CD4-positive, alpha-beta T cell treated with Interleukin-6 for 4 hours (primary cell): ENCODE measurements around the gene MEMO1.
"Not testable (repeated sequence)": the region's sequence is repeated elsewhere in the genome, so short reads cannot be mapped to it uniquely, and the experiment has no call there.

ENCODE experiments used
- DNase-seq: peaks from one replicate; pipeline ENCODE4 v3.0.0-alpha.2; 2020; ENCODE audit warnings: mixed read lengths

MEMO1 gene

DNA sequence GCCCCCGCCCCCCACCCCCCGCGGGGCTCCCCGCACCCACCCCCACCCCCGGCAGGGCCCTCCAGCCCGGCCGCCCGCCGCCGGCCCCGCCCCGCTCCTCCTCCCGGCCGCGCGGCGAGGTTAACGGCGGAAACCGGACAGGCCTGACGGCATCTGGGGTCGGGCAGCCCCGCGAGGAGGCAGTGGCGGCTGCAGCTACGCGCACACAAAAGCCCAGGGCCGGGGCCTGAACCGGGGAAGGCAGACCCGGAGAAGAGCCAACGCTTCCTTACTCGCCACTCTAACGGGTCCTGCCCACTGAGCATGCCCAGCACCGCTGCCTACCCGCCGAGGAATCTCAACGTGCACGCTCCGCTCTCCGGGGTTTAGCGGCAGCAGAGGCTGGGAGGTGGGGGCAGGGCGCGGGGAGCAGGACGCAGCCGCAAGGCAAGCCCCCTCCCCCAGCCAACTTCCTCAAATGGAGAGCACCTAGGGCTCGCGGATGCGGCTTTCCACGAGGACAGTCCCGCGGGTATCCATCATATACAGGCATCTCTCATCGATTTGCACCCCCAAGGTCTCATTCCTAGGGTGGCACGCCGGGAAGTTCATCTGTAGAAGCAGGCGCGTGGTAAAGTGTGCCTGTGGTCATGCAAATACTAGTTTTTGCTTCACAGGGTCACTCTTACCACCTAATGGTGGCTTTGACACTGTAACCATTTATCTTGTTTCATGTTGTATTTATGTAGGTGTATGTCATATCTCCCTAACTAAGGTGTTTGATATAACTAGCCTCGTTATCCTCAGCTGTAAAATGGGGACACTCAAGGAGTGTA, at the start of gene MEMO1:
TSS of gene MEMO1 (minus strand) at position 339 of the 815 bp plus-strand sequence. CDS start 761 bp downstream, outside the sequence.
- peak; percentile 95 for DNase-seq

DNA sequence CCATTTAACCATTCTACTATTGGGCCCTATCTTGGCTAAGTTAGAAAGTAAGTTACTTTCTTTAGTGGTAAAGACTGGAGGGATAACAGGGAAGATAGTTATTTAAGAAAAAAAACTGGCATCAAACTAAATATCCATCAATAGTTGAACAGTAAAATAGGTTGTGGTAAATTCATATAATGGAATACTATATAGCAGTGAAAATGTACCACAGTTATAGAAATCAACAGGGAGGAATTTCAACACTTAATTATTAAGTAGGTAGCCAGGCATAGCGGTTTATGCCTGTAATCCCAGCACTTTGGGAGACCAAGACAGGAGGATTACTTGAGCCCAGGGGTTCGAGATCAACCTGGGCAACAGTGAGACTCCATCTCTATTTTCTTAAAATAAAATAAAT, 49.5 kb upstream of the MEMO1 start:
- DNase-seq = no peak

DNA sequence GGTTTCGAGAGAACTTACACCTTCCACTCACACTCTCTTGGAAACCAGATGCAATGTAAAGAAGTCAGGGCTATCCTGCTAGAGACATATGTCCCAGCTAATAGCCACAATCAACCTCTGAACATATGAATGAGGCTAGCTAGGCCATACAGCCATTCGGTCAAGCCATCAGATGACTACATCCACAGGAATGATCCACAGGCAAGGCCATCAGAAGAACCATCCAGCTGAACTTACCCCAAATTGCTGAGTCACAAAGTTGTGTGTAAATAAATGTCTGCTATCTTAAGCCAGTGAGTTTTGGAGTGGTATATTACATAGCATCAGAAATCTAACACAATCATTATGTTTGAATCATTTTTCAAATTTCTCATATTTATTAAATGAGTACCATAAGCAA, 47.3 kb upstream of the MEMO1 start:
- no peak for DNase-seq

DNA sequence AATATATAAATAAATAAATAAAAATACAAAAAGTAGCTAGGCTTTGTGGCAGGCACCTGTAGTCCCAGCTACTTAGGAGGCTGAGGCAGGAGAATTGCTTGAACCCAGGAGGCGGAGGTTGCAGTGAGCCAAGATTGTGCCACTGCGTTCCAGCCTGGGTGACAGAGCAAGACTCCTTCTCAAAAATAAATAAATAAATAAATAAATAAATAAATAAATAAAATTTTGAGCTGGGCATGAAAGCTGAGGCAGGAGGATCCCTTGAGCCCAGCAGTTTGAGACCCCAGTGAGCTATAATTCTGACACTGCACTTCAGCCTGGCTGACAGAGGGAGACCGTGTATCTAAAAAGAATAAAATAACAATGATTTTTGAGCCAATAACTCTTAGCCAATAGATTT, 43.8 kb upstream of the MEMO1 start:
- not testable (repeated sequence) for DNase-seq

DNA sequence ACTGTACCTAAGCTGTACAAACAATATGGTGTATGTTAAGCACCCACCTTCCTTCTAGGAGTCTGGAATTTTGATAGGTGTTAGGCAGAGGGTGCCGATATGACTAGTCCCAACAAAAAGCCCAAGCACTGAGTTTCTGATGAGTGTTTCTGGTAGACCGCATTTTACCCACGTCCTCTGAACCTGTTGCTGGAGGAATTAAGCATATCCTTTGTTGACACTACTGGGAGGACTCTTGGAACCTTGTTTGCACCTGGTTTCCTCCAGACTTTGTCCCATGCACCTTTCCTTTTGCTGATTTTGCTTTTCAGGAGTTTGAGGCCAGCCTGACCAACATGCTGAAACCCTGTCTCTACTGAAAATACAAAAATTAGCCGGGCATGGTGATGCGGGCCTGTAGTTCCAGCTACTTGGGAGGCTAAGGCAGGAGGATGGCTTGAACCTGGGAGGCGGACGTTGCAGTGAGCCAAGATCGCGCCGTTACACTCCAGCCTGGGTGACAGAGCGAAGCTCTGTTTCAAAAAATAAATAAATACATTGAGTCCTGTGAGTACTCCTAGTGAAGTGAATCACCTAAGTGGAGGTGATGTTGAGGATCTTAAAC, 41.1 kb upstream of the MEMO1 start:
- DNase-seq = no peak

DNA sequence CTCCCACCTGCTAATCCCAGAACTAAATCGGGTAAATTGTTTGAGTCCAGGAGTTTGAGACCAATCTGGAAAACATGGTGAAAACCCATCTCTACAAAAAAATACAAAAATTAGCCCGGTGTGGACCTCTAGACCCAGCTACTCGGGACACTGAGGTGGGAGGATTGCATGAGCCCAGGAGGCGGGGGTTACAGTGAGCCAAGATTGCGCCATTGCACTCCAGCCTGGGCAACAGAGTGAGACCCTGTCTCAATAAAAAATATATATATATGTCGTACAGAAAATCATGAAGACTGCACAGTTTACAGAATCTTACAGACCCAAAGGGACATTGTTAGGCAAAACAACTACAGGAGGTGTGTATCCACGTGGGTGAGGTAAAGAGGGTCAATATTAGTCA, 32.8 kb upstream of the MEMO1 start:
- no peak for DNase-seq

DNA sequence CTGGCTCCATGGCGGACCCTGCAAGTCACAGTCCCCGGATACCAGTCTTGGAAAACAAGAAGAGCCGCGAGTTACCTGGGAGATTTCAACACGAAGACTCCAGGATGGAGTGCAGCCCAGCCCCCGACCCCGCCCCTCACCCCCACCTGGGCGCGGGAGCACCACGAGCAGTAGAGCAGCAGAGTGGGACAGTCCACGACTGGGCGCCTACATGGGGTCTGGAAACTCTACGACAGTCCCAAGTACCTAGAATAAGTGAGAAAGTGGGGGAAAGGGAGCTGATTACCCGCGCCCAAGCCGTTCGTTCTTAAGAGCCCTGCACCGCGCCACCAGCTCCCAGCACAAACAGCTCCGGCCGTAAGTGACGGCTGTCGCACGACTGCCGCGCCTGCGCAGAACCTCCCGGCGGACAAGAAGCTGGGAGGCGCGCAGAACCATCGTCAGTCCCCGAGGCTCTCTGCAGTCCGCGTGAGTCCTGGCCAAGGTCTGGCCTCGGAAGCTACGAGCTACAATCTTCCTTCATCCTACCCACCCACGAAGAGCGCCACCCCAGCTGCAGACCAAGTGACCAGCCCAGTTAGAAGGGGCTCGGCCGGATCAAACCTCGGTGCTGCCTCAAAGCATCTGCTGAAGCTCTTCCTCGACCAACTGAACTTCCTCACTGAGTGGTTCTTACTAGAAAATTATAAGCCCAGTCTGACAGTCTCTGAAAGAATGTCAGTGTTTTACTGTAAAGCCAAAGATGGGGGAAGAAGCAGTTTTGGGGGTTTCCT, 28.8 kb upstream of the MEMO1 start, which contains the start of gene DPY30:
TSS of gene DPY30 (minus strand) at position 359 of the 773 bp plus-strand sequence. CDS start at position 10, 349 bp downstream.
- DNase-seq = peak; percentile 92

DNA sequence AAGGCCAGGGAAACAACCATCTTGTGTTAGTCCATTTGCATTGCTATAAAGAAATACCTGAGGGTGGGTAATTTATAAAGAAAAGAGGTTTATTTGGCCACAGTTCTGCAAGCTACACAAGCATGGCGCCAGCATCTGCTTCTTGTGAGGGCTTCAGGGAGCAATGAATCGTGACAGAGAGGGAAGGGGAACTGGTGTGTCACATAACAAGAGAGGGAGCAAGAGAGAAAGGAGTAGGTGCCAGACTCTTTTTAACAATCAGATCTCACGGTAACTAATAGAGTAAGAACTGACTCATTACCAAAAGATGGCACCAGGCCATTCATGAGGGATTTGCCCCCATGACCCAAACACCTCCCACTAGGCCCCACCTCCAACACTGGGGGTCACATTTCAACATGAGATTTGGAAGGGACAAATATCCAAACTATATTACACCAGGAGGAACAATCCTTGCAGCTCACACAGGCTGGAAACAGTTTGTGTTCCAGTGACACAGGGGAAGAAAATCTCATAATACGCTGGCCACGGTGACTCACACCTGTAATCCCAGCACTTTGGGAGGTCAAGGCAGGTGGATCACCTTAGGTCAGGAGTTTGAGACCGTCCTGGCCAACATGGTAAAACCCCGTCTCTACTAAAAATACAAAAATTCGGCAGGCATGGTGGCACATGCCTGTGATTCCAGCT, 23.5 kb upstream of the MEMO1 start:
- DNase-seq = not testable (repeated sequence)

DNA sequence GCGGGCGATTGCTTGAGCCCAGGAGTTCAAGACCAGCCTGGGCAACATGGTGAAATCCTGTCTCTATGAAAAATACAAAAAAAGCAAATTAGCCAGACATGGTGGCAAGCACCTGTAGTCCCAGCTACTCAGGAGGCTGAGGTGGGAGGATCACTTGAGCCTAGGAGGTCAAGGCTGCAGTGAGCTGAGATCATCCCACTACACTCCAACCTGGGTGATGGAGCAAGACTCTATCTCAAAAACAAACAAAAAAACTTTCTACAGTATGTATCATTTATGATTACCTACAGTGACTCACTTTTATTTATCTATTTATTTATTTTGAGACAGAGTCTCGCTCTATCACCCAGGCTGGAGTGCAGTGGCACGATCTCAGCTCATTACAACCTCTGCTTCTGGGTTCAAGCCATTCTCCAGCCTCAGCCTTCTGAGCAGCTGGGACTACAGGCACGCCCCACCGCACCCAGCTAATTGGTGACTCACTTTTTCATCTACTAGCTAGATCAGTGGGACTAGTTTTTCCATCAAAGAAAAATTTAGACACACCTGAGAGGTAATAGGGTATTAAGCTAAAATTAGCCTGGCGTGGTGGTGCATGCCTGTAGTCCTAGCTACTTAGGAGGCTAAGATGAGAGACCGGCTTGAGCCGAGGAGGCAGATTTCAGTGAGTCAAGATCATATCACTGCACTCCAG, 8.1 kb upstream of the MEMO1 start:
- DNase-seq = not testable (repeated sequence)

DNA sequence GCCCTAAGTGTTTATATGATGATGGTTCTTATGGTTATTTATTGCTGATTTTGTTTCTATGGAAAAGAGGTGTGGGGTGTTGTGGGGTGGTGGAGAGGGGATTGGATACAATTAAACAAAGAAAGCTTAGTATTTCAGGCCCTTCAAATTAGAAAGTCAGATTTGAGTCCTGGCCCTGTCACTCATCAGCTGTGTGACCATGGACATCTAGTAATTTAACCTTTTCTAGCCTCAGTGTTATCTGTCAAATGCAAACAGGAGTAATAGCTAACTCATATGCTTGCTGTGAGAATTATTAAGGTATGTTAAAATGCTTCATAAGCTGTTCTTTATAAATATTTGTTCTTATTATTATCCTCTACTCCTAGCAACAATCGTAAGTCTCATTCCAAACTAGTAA, 2.1 kb upstream of the MEMO1 start:
- no peak for DNase-seq

DNA sequence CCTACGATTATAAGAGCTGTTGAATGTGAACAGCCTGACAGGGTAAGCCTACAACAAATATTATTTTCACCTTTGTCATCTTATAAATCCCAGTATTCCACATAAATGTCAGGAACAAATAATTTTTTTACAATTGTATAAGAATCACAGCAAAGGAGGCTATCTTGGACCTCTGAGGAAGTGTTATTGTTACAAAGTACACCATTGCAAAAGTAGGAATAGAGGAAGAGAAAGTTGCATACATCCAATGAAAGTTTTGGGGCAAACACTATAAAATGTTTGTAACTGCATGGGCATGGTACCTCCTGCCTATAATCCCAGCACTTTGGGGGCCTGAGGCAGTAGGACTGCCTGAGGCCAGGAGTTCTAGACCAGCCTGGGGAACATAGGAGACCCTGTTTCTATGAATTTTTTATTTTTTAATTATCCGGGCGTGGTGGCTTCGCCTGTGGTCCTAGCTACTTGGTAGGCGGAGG, 715 bp upstream of the MEMO1 start:
- DNase-seq = no peak

DNA sequence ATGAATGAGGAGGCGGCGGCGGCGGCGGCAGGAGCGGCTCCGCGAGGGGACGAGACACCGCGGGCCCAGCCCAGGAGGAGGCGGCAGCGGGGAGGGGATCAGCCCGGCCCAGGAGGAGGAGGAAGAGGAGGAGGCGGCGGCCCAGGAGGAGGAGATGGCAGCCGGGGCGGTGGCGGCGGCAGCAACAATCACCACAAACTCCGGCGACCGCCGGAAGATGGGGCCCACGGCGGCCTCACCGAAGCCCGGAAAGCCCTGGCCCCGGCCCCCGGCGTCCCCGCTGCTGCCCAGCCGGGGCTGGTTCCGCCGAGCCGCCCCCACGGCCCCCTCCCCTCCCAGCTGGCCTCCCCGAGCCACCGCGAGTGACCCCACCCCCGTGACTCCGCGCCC, 533 bp downstream of the MEMO1 start:
- DNase-seq = peak; percentile 74

DNA sequence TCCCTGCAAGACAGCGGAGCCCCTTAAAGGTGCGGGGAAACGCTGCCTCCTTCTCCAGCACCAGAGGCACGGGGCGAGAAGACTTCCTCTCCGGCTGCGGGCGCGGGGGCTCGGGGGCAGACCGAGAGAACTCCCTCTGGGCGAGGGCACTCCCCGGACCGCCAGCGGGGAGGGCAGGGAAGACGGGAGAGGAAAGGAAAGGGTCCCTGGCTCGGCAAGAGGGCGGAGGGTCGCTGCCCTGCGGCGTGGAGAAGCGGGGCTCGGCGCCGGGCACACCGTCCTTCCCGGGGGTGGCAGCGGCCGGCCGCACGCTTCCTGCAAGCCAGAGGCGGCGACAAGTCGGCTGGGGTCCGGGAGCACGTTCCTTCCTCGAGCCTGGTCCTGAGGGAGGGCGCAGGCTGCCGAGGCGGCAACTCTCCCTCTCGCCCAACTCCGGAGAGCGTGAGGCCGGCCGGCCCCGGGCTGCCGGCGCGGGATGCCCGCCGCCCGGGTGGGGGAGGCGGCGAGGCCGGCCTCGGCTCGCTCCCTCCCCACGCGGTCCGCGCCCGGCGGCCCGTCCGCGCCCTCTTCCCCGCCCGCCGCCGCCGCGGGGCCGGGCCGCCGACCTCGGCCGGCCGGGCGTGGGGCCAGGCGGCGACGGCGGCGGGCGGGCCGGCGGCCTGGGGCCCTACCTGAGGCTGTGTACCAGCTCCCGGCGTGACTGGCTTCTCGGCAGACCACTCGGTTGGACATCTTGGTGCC, 1.1 kb downstream of the MEMO1 start:
- peak; percentile 54 for DNase-seq

DNA sequence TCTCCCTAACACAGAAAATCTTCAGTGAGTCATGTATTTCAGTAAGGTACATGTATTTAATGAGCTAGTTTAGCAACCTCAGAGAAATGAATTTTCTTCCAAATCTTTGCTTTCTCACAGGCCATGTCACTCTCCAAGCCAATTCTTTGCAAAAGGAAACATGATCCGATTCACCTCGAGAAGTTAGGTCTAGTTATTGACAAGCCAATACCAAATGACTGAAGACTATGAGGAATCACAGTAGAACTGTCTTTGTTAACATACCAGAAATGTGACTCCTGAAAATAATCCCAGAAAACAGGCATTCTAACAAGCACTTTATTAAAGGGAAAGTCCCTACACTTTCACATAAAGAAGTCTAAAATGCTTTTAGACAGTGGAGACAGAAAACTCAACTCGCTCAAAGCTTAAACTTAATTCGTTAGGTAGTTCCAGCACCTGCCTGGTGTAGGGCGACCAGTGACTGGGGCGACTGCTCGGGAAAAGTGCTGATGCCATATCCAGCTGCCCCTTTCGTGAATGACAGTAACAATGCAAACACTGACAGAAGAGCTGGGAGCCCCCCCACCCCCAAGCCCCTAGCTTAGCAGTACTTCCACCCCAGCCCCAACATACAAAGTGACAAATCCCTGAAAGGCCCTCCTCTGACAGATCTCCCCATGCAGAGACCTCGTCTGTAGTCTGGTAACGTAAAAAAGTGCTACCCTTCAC, 1.8 kb downstream of the MEMO1 start:
- DNase-seq = no peak

DNA sequence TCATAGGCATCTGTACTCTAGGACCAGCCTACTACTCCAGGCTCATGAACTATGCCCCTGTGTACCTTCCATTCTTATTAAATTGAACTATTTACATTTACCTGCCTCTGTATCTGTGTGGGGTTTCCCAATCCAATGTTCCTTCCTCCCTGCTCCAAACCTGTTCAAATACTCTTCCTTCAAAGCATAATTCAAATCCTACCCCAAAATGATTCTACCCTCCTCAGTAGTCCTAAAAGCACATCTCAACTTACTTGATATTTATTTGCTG, 3.8 kb downstream of the MEMO1 start:
- DNase-seq = no peak

DNA sequence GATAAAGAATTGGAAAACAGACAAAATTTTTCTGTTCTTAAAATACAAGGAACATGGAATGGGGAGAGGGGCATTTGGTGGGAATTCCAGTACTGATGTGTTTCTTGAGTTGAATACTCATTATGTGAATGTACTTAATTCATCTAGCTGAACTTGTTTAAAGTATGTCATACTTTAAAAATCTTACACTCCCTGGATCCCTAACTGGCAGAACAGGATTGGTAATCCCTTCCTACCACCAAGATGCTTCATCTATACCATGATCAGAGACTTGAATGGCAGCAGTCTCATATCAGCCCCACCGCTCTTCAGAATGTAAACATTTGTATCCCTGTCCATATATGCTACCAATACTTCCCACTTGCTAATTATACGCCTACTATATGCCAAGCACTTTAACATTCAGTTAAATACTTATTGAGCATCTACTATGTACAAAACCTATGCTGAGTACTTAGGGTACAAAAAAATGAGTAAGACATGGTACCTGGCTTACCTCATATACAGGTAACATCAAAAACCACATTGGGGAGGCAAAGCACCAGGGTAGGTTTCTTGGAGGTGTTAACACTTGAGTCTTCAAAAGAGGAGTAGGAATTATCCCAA, 5.3 kb downstream of the MEMO1 start:
- no peak for DNase-seq

DNA sequence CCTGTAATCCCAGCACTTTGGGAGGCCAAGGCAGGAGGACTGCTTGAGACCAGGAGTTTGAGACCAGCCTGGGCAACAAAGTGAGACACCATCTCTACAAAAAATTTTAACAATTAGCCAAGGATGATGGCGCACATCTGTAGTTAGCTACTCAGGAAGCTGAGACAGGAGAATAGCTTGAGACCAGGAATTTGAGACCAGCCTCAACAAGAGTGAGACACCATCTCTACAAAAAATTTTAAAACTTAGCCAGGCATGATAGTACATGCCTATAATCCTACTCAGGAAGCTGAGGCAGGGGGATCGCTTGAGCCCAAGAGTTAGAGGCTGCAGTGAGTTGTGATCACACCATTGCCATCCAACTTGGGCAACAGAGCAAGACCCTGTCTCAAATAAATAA, 7.0 kb downstream of the MEMO1 start:
- no peak for DNase-seq

DNA sequence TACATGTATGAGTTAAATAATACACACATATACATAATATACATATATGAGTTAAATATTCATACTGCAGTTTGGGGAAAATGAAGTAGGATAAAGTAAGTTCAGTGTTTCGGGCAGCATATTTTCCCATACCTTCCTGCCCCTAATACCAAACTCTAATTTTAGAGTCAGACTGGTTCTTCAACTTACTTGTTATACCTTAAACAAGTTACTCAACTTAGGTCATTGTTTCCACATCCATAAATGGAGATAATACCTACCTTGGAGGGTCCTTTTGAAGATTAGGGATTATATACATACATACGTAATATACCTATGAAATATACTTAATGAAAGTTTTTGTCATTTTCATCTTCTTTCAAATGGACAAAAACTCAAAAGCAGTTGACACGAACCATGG, 8.4 kb downstream of the MEMO1 start:
- no peak for DNase-seq

DNA sequence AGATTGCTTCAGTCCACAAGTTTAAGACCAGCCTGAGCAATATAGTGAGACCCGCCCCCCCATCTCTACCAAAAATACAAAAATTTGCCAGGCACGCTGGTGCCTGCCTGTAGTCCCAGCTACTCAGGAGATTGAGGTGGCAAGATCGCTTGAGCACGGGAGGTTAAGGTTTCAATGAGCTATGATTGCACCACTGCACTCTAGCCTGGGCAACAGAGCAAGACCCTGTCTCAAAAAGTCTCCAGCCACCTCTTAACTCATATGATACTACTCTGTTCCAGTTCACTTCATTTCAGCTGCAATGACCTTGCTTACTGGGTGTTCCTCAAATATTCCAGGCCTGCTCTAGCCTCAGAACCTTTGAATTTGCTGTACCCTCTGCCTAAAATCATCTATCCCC, 11.4 kb downstream of the MEMO1 start:
- DNase-seq = no peak

DNA sequence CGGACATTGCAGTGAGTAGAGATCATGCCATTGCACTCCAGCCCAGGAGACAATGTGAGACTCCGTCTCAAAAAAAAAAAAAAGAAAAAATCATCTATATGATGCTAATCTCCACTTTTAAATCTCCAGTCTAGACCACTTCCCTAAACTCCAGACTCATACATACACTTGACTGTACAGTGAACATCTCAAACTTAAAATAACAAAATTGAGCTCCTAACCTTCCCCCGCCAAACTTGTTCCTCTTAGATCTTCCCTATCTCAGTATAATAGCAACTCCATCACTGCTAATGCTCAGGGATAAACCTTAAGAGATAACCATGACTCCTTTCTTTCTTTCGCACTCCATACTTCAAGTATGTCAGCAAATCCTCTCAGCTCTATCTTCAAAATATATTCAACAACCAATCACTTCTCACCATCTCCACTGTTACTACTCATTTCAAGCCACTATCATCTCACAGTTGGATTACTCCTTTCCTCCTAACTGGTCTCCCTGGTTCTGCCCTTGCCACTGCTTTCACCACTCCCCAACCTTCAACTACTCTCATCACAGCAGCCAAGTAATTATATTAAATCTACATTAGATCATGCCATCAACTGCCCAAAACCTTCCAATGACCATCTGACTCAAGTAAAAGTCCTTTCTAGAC, 12.0 kb downstream of the MEMO1 start:
- no peak for DNase-seq
